Measurements from ENCODE around the gene ANGEL2. TPM values are rescaled to one million over a fixed set of nuclear protein-coding genes. Genes with fewer than 3 reads are reported as not detected.

Gene ANGEL2
- total RNA-seq, 1 experiment from 2014 or later: 25.5 TPM

GRCh38 chr1:212949771-212950170 is 65.9 kb downstream of the ANGEL2 start (continued):
- TF ChIP-seq ZFX (IDR thresholded peaks at IDR 0.05) (no peak), YY1 (IDR thresholded peaks at IDR 0.05; ENCODE audit: extremely low read depth, insufficient replicate concordance, low read depth, low read length) (no peak)

GRCh38 chr1:212946872-212947271 is 68.8 kb downstream of the ANGEL2 start:
- ATAC-seq (no peak), DNase-seq (ENCODE audit: low read depth, low spot score) (no peak)
- Histone ChIP-seq H3K36me3 (ENCODE audit: control insufficient read depth in 1 of 2, insufficient read depth in 2 of 2, low read length in 2 of 2) (no peaks in the 10 kb centered on the region), H3K9me2 (ENCODE audit: insufficient read depth) (no peaks in the 10 kb centered on the region), H3K4me2 (ENCODE audit: low read length) (no peak overlapping the region), H3K9me3 (ENCODE audit: control insufficient read depth in 1 of 2, insufficient read depth in 1 of 2, low read depth in 1 of 2, low read length in 2 of 2) (no peaks in the 10 kb centered on the region), H3K4me1 (ENCODE audit: control insufficient read depth in 1 of 2, insufficient read depth in 2 of 2, low read length in 2 of 2) (peaks cover 2 to 13% of the 10 kb centered on the region in 2 experiments; a peak in 3 of 4 replicates), H3K27me3 (ENCODE audit: insufficient read depth, low read length) (no peaks in the 10 kb centered on the region), H3K4me3 (replicated peaks in 1 of 2; ENCODE audit: low read depth in 1 of 2, low read length in 2 of 2) (no peak overlapping the region), H2AFZ (ENCODE audit: low read depth, low read length, poor library complexity, severe bottlenecking) (no peak overlapping the region), H4K20me1 (ENCODE audit: insufficient read depth) (no peaks in the 10 kb centered on the region), H3K79me2 (ENCODE audit: insufficient read depth, low read length) (no peaks in the 10 kb centered on the region), H3K27ac (ENCODE audit: low read depth, low read length) (no peak overlapping the region), H3K9ac (ENCODE audit: low read length) (no peak overlapping the region)
- CTCF ChIA-PET: no interaction called here
- intact Hi-C loops (cut with micrococcal nuclease): no loop called here
- RAD21 ChIA-PET (ENCODE audit: low non-redundant PET in 1 of 2, low total read pairs in 2 of 2, uncharacterized antibody in 2 of 2, unreplicated experiment in 2 of 2): no interaction called here
- no TSS peak for BruUV-seq (replicated peaks)
- POLR2A ChIA-PET: interaction anchor here (0.6 kb wide), 1 partner anchor 1106 kb away, joined by 3 read pairs; no protein-coding TSS in a partner anchor
- TF ChIP-seq ELF1 (IDR thresholded peaks at IDR 0.05; ENCODE audit: borderline replicate concordance, low read depth) (no peak), YY1 (IDR thresholded peaks at IDR 0.05; ENCODE audit: extremely low read depth, insufficient replicate concordance, low read depth, low read length) (no peak), CEBPB (IDR thresholded peaks at IDR 0.05; ENCODE audit: low read depth) (no peak), JUND (IDR thresholded peaks at IDR 0.05) (no peak), MAX (IDR thresholded peaks at IDR 0.05) (no peak), FOSL1 (IDR thresholded peaks at IDR 0.05; ENCODE audit: low read depth) (no peak), REST (IDR thresholded peaks at IDR 0.05; ENCODE audit: low read depth) (no peak), ZBTB33 (IDR thresholded peaks at IDR 0.05; ENCODE audit: extremely low read depth, insufficient replicate concordance, low read length) (no peak), RAD21 (IDR thresholded peaks at IDR 0.05; ENCODE audit: low read depth) (no peak), EZH2 (IDR thresholded peaks at IDR 0.05) (no peak), EZH2phosphoT487 (IDR thresholded peaks at IDR 0.05; ENCODE audit: borderline replicate concordance) (no peak), EGR1 (IDR thresholded peaks at IDR 0.05; ENCODE audit: low read depth) (no peak), SP1 (IDR thresholded peaks at IDR 0.05; ENCODE audit: low read depth) (no peak)

Data from HCT116 (cell line).